K562 (cell line): ENCODE results near the gene PPP1R13L. TPM values are rescaled to one million over a fixed set of nuclear protein-coding genes. Genes with fewer than 3 reads are reported as not detected.
A peak's percentile ranks its signal among the peaks of the same experiment; 100 is the strongest.

Experiments
- ATAC-seq: fragments of 200-7000 bp; cut with Tn5 transposase; 3 replicates; pipeline ENCODE4 v1.9.1; 2020; ENCODE audit warnings: moderate library complexity
- BruUV-seq: library from RNA; stranded (reverse); fragments of 400-500 nt; replicated peaks from 2 replicates; lab custom pipeline; 2021; lab: Mats Ljungman, UMichigan
- CTCF ChIA-PET: fragments of 300-600 bp; formaldehyde crosslinking; extraction: SDS; loops from one replicate; lab custom pipeline; 2021; ENCODE audit warnings: low intra/inter-chr PET ratio; lab: Yijun Ruan, JAX
- POLR2A ChIA-PET: fragments of 300-600, 350-650 bp; sonication (Branson Sonifier 250); formaldehyde crosslinking; extraction: SDS; loops from one replicate; lab custom pipeline; 2021; ENCODE audit warnings: antibody characterized with exemption, inconsistent platforms; lab: Yijun Ruan, JAX
- DNase-seq, 4 experiments: peaks; one replicate each; pipeline versions ENCODE4 v3.0.0 to v3.0.0-alpha.2; 2011 to 2018; ENCODE audit warnings: low spot score in 3 of 4, mixed read lengths in 3 of 4; ENCODE audit errors: extremely low read depth in 1 of 4
- FAIRE-seq: peaks from 2 replicates; lab custom pipeline; 2011; peaks lifted over from hg19 to GRCh38; lab: Jason Lieb, UNC
- H2AFZ ChIP-seq: 2 replicates; pipeline ENCODE4 v1.6.0; 2011; ENCODE audit warnings: low read depth, low read length, control low read depth, inconsistent platforms
- H3K27ac ChIP-seq: fragments of 200-600 bp; 3 replicates; pipeline ENCODE4 v1.8.0; 2011; ENCODE audit warnings: low read depth, mild to moderate bottlenecking, control low read depth, inconsistent platforms, low read length, moderate library complexity, mixed read lengths; ENCODE audit errors: extremely low read depth
- H3K27me3 ChIP-seq, 2 experiments: fragments of 300-600 bp in 1 of 2; 2 replicates in 1 of 2; 3 replicates in 1 of 2; pipeline versions ENCODE4 v1.6.0 to v1.8.0; 2011; ENCODE audit warnings: inconsistent platforms in 2 of 2, low read length in 2 of 2, mild to moderate bottlenecking in 1 of 2, mixed read lengths in 1 of 2, moderate library complexity in 1 of 2; ENCODE audit not compliant: control insufficient read depth in 2 of 2, insufficient read depth in 2 of 2
- H3K36me3 ChIP-seq: fragments of 300-600 bp; 3 replicates; pipeline ENCODE4 v1.8.0; 2011; ENCODE audit warnings: mild to moderate bottlenecking, low read length, inconsistent platforms; ENCODE audit not compliant: control insufficient read depth, insufficient read depth
- H3K4me1 ChIP-seq, 2 experiments: fragments of 200-600 bp in 1 of 2; replicated peaks in 1 of 2; 2 replicates in 1 of 2; 3 replicates in 1 of 2; pipeline versions ENCODE4 v1.5.1 to v1.8.0; 2011; ENCODE audit warnings: inconsistent platforms in 2 of 2, low read length in 2 of 2, mild to moderate bottlenecking in 1 of 2, mixed read lengths in 1 of 2, moderate library complexity in 1 of 2; ENCODE audit not compliant: control insufficient read depth in 2 of 2, insufficient read depth in 2 of 2
- H3K4me2 ChIP-seq: 2 replicates; pipeline ENCODE4 v1.6.1; 2011; ENCODE audit warnings: low read length, control low read depth, inconsistent platforms, mixed read lengths; ENCODE audit not compliant: insufficient read depth
- H3K4me3 ChIP-seq: fragments of 200-600 bp; sonication (generic), shearing (Covaris generic); 2 replicates; pipeline ENCODE4 v1.5.1; 2016; ENCODE audit warnings: control low read depth, inconsistent platforms
- H3K79me2 ChIP-seq: fragments of 200-600 bp; 3 replicates; pipeline ENCODE4 v1.8.0; 2011; ENCODE audit warnings: low read length, inconsistent platforms; ENCODE audit not compliant: control insufficient read depth, insufficient read depth
- H3K9ac ChIP-seq, 2 experiments: 2 replicates each; pipeline versions ENCODE4 v1.6.0 to v1.6.1; 2011; ENCODE audit warnings: low read depth in 2 of 2, low read length in 2 of 2, control low read depth in 1 of 2, inconsistent platforms in 1 of 2, mild to moderate bottlenecking in 1 of 2, mixed read lengths in 1 of 2; ENCODE audit not compliant: insufficient read depth in 1 of 2
- H3K9me1 ChIP-seq: one replicate; pipeline ENCODE4 v1.6.0; 2011; ENCODE audit warnings: inconsistent platforms, mild to moderate bottlenecking, low read length, moderate library complexity; ENCODE audit not compliant: control insufficient read depth, insufficient read depth
- H3K9me3 ChIP-seq: replicated peaks from 2 replicates; pipeline ENCODE4 v1.5.1; 2011; ENCODE audit warnings: low read depth, low read length, inconsistent platforms; ENCODE audit not compliant: control insufficient read depth, insufficient read depth
- H4K20me1 ChIP-seq: replicated peaks from 2 replicates; pipeline ENCODE4 v1.6.1; 2011; ENCODE audit warnings: low read length, inconsistent platforms, mixed read lengths; ENCODE audit not compliant: control insufficient read depth, insufficient read depth
- ATF4 ChIP-seq: fragments of 450-650 bp; formaldehyde crosslinking; IDR thresholded peaks from 2 replicates; pipeline ENCODE4 v1.4.0; 2022; ENCODE audit warnings: mild to moderate bottlenecking, moderate library complexity
- FOS ChIP-seq: IDR thresholded peaks from 3 replicates; pipeline ENCODE4 v1.6.1; 2011; ENCODE audit not compliant: insufficient read length; ENCODE audit errors: extremely low read depth
- GABPB1 ChIP-seq: sonication (generic); formaldehyde crosslinking; IDR thresholded peaks from 2 replicates; pipeline ENCODE4 v1.8.0; 2022; ENCODE audit warnings: mild to moderate bottlenecking, missing genetic modification reagents
- MAX ChIP-seq: sonication (generic); formaldehyde crosslinking; IDR thresholded peaks from 2 replicates; pipeline ENCODE4 v1.9.0; 2022; ENCODE audit warnings: mild to moderate bottlenecking, missing genetic modification reagents
- PKNOX1 ChIP-seq: fragments of 450-650 bp; IDR thresholded peaks from 2 replicates; pipeline ENCODE4 v1.6.1; 2016
- POLR2G ChIP-seq: fragments of 200-400 bp; formaldehyde crosslinking; IDR thresholded peaks from 2 replicates; pipeline ENCODE4 v1.6.1; 2017; ENCODE audit warnings: low read depth, mild to moderate bottlenecking, antibody characterized with exemption, low read length, moderate library complexity
- ZNF23 ChIP-seq: fragments of 250-450 bp; sonication (Bioruptor Pico); IDR thresholded peaks from 2 replicates; pipeline ENCODE4 v1.4.0; 2020; ENCODE audit warnings: mild to moderate bottlenecking
- ZNF316 ChIP-seq: fragments of 450-650 bp; IDR thresholded peaks from 2 replicates; pipeline ENCODE4 v1.6.1; 2016
- ZNF780A ChIP-seq: fragments of 250-450 bp; sonication (Bioruptor Pico); IDR thresholded peaks from 2 replicates; pipeline ENCODE4 v1.5.0; 2021; ENCODE audit warnings: mild to moderate bottlenecking
- ZSCAN29 ChIP-seq: fragments of 450-650 bp; IDR thresholded peaks from 2 replicates; pipeline ENCODE4 v1.6.1; 2017
- WGBS: fragments of 100-300 bp; shearing (Covaris generic); methylation state at CpG from one replicate; pipeline ENCODE4 v1.1.6; 2016; ENCODE audit warnings: low coverage, mixed read lengths; ENCODE audit not compliant: insufficient coverage; ENCODE audit errors: missing lambda C conversion rate; 5-methylcytosine and 5-hydroxymethylcytosine counted together
- in situ Hi-C: fragments of 300-500 bp; cut with MboI; formaldehyde crosslinking; loops from 4 replicates; pipeline ENCODE4 v1.15.0; 2018; ENCODE audit warnings: inconsistent platforms, mixed read lengths
- intact Hi-C: fragments of 100-400 bp; cut with micrococcal nuclease; formaldehyde crosslinking; loops from 2 replicates; pipeline ENCODE4 v1.14.2; 2022
- polyA plus RNA-seq, 8 experiments: library from polyadenylated mRNA; depleted of rRNA in 4 of 8; stranded (reverse) in 5 of 8; unstranded in 3 of 8; fragments of >200 nt; fragmentation: Nextera tagmentation in 2 of 8; fragmentation: Illumina TruSeq in 1 of 8; extraction: Ambion mirVana in 2 of 8; extraction: Trizol in 1 of 8; gene quantifications; 2 replicates each; pipeline versions ENCODE4 v1.2.1 to v1.2.3, GENCODE V29; 2011 to 2014; ENCODE audit warnings: inconsistent platforms in 1 of 8, missing spikeins in 1 of 8
- total RNA-seq, 7 experiments: library from RNA; depleted of rRNA in 6 of 7; stranded (reverse); fragments of >200 nt in 6 of 7; fragmentation: Illumina TruSeq in 2 of 7; extraction: Trizol in 2 of 7; gene quantifications; 2 replicates each; pipeline versions ENCODE4 v1.2.1 to v1.2.3, GENCODE V29; 2011 to 2021; ENCODE audit warnings: low replicate concordance in 1 of 7

Gene PPP1R13L
- total and polyA plus RNA-seq, 9 of the 15 experiments (the other 6 are each of a cell fraction or from before 2014, with no cell fraction given), result 0.32 to 6.7 (median 2.0) TPM

GRCh38 chr19:45352062-45352461 is 52.8 kb downstream of the PPP1R13L start:
- no TSS peak for BruUV-seq
- H3K4me2 ChIP-seq, result no peak overlapping the region
- H3K9me1 ChIP-seq, result no peaks in the 10 kb centered on the region
- no peaks in the 10 kb centered on the region for H3K79me2 ChIP-seq
- DNase-seq (no peak), ATAC-seq (no peak), FAIRE-seq (no peak)
- TF ChIP-seq POLR2G (peak; percentile 23; the same call in 1 of the 2 replicates), FOS (no peak)
- no peak overlapping the region for H3K27ac ChIP-seq
- whole genome bisulfite sequencing, result 84% methylated on average over 9 of the region's 15 CpGs
- H3K4me3 ChIP-seq, result no peak overlapping the region
- peaks cover 3% of the 10 kb centered on the region; the same call in 1 of the 2 replicates for H4K20me1 ChIP-seq
- in situ Hi-C loops, result no loop called here
- H3K36me3 ChIP-seq, result peaks cover 72% of the 10 kb centered on the region; the same call in 2 of the 3 replicates
- H3K9me3 ChIP-seq, result no peaks in the 10 kb centered on the region
- H3K27me3 ChIP-seq, result no peaks in the 10 kb centered on the region
- no peak overlapping the region for H2AFZ ChIP-seq
- POLR2A ChIA-PET, result interaction anchor here (0.6 to 0.7 kb wide), 3 partner anchors 12 to 501 kb away, joined by 3 read pairs; no protein-coding TSS in a partner anchor
- peak overlapping the region in 1 of 2 experiments; percentile 28; a peak in 2 of 4 replicates for H3K9ac ChIP-seq
- peaks cover 0 to 42% of the 10 kb centered on the region in 2 experiments; a peak in 2 of 5 replicates for H3K4me1 ChIP-seq
- intact Hi-C loops, result no loop called here
- CTCF ChIA-PET, result no interaction called here

GRCh38 chr19:45351401-45351952 is 53.4 kb downstream of the PPP1R13L start:
- Histone ChIP-seq H3K79me2 (no peaks in the 10 kb centered on the region), H3K9me1 (no peaks in the 10 kb centered on the region), H3K4me2 (no peak overlapping the region), H3K27me3 (no peaks in the 10 kb centered on the region), H3K9ac (no peak overlapping the region; a peak in 1 of 4 replicates), H3K9me3 (no peaks in the 10 kb centered on the region), H3K4me3 (no peak overlapping the region), H3K27ac (no peak overlapping the region), H4K20me1 (peaks cover 3% of the 10 kb centered on the region; the same call in 1 of the 2 replicates), H3K36me3 (peaks cover 67% of the 10 kb centered on the region; the same call in 2 of the 3 replicates), H2AFZ (no peak overlapping the region), H3K4me1 (peaks cover 0 to 43% of the 10 kb centered on the region in 2 experiments; a peak in 2 of 5 replicates)
- WGBS, result 37% methylated on average over 8 of the region's 13 CpGs
- in situ Hi-C loops (no loop called here), intact Hi-C loops (no loop called here)
- POLR2A ChIA-PET, result interaction anchor here (0.6 to 0.7 kb wide), 4 partner anchors 12 to 500 kb away, joined by 3 read pairs; no protein-coding TSS in a partner anchor
- ATAC-seq (no peak), FAIRE-seq (no peak), DNase-seq (no peak)
- BruUV-seq, result no TSS peak
- CTCF ChIA-PET, result no interaction called here
- no peak for TF ChIP-seq ZNF780A (CRISPR knock-in tag)
- no peak for TF ChIP-seq ZSCAN29
- no peak for TF ChIP-seq PKNOX1
- TF ChIP-seq ZNF23 (CRISPR knock-in tag), result no peak
- no peak for TF ChIP-seq ATF4 (CRISPR knock-in tag)
- TF ChIP-seq MAX (CRISPR knock-in tag), result no peak
- no peak for TF ChIP-seq GABPB1
- no peak for TF ChIP-seq ZNF316
